Body of pancreas (tissue), 4 donors: ENCODE results near the gene TAS2R20. TPM values are rescaled to one million over a fixed set of nuclear protein-coding genes. Genes with fewer than 3 reads are reported as not detected.

Experiments
- ATAC-seq: fragments of 150-250 bp; one replicate; pipeline ENCODE4 v1.9.1; 2016
- DNase-seq, 4 donors: peaks; one replicate each; pipeline ENCODE4 v3.0.0-alpha.2; 2019
- H3K27ac ChIP-seq, 4 donors: fragments of 200-600 bp; sonication (generic); 1 replicate in 3 of 4; 2 replicates in 1 of 4; pipeline versions ENCODE4 v1.5.1 to v1.6.1; 2016 to 2019; ENCODE audit warnings: mild to moderate bottlenecking in 1 of 4, mixed read lengths in 1 of 4, moderate library complexity in 1 of 4
- H3K27me3 ChIP-seq, 2 donors: fragments of 200-600 bp; sonication (generic); one replicate each; pipeline ENCODE4 v1.6.0; 2016; ENCODE audit warnings: mild to moderate bottlenecking in 1 of 2
- H3K36me3 ChIP-seq, 2 donors: fragments of 200-600 bp; sonication (generic); replicated peaks in 1 of 2; 2 replicates each; pipeline ENCODE4 v1.5.1; 2016; ENCODE audit warnings: low read depth in 2 of 2; ENCODE audit not compliant: insufficient read depth in 1 of 2
- H3K4me1 ChIP-seq: fragments of 200-600 bp; sonication (generic); one replicate; pipeline ENCODE4 v1.6.0; 2016
- H3K4me3 ChIP-seq, 2 donors: fragments of 200-600 bp; sonication (generic); 1 replicate in 1 of 2; 2 replicates in 1 of 2; pipeline ENCODE4 v1.5.1; 2016 to 2019
- H3K9me3 ChIP-seq, 3 donors: fragments of 200-600 bp; sonication (generic); 1 replicate in 2 of 3; 2 replicates in 1 of 3; pipeline ENCODE4 v1.5.1; 2016
- CTCF ChIP-seq, 7 experiments: fragments of 450-650 bp in 4 of 7; fragments of 200-600 bp in 3 of 7; sonication (generic) in 3 of 7; IDR thresholded peaks; one replicate each; pipeline ENCODE4 v1.5.1; 2016 to 2019; ENCODE audit warnings: antibody characterized with exemption in 7 of 7
- POLR2A ChIP-seq, 3 donors: fragments of 450-650 bp; IDR thresholded peaks; one replicate each; pipeline ENCODE4 v1.6.1; 2016; ENCODE audit warnings: antibody characterized with exemption in 3 of 3, mild to moderate bottlenecking in 2 of 3
- WGBS, 2 donors: methylation state at CpG; one replicate each; pipeline ENCODE4 v1.1.5; 2017; 5-methylcytosine and 5-hydroxymethylcytosine counted together
- intact Hi-C: fragments of 100-400 bp; cut with DNase I; formaldehyde crosslinking; loops from one replicate; pipeline ENCODE4 v1.15.1; 2023
- total RNA-seq, 2 donors: library from RNA; depleted of rRNA; stranded (reverse); fragments of >200 nt; gene quantifications; one replicate each; pipeline ENCODE4 v1.1.0, GENCODE V29; 2016

Gene TAS2R20
- total RNA-seq, 2 donors from 2014 or later = 2.6 to 7.5 TPM

- H3K27ac ChIP-seq = no peak overlapping the region
These were observed 30.7 kb downstream of the TAS2R20 start for GRCh38 chr12:10967409-10967808.

GRCh38 chr12:10966314-10966713 lies 31.8 kb downstream of the TAS2R20 start:
- H3K27me3 ChIP-seq = no peaks in the 10 kb centered on the region
- intact Hi-C loops = no loop called here
- H3K9me3 ChIP-seq = no peaks in the 10 kb centered on the region
- TF ChIP-seq POLR2A (IDR thresholded peaks at IDR 0.05) (no peak), CTCF (IDR thresholded peaks at IDR 0.05) (no peak)
- no peak overlapping the region for H3K4me3 ChIP-seq
- DNase-seq (no peak), ATAC-seq (no peak)
- no peaks in the 10 kb centered on the region for H3K4me1 ChIP-seq
- H3K36me3 ChIP-seq = no peaks in the 10 kb centered on the region
- H3K27ac ChIP-seq = no peak overlapping the region

More at GRCh38 chr12:10967409-10967808, 30.7 kb downstream of the TAS2R20 start:
- no peak for TF ChIP-seq POLR2A (IDR thresholded peaks at IDR 0.05)
- no peak for TF ChIP-seq CTCF (IDR thresholded peaks at IDR 0.05)
- Histone ChIP-seq H3K4me3 (no peak overlapping the region), H3K36me3 (no peaks in the 10 kb centered on the region), H3K9me3 (no peaks in the 10 kb centered on the region), H3K4me1 (no peaks in the 10 kb centered on the region), H3K27me3 (no peaks in the 10 kb centered on the region)
- 77 to 78% methylated on average over 2 of the region's 2 CpGs for WGBS, 2 donors
- ATAC-seq (no peak), DNase-seq (no peak)
- intact Hi-C loops = no loop called here

- DNase-seq (no peak), ATAC-seq (no peak)
- H3K27ac ChIP-seq = no peak overlapping the region
- intact Hi-C loops = no loop called here
- H3K4me1 ChIP-seq = no peaks in the 10 kb centered on the region
- H3K27me3 ChIP-seq = no peaks in the 10 kb centered on the region
- WGBS, 2 donors = 96 to 100% methylated on average over 1 of the region's 1 CpG
- TF ChIP-seq CTCF (IDR thresholded peaks at IDR 0.05) = no peak
- TF ChIP-seq POLR2A (IDR thresholded peaks at IDR 0.05) = no peak
- no peaks in the 10 kb centered on the region for H3K9me3 ChIP-seq
- H3K36me3 ChIP-seq = no peaks in the 10 kb centered on the region
- H3K4me3 ChIP-seq = no peak overlapping the region
These were observed 32.6 kb downstream of the TAS2R20 start for GRCh38 chr12:10965476-10965875.

GRCh38 chr12:10960211-10960610 lies 37.9 kb downstream of the TAS2R20 start:
- no peak for DNase-seq
- no peak for ATAC-seq
- no peak overlapping the region for H3K27ac ChIP-seq
- no peak overlapping the region for H3K4me3 ChIP-seq
- no peaks in the 10 kb centered on the region for H3K4me1 ChIP-seq
- H3K36me3 ChIP-seq = no peaks in the 10 kb centered on the region
- H3K27me3 ChIP-seq = no peaks in the 10 kb centered on the region
- no peaks in the 10 kb centered on the region for H3K9me3 ChIP-seq
- intact Hi-C loops = no loop called here
- TF ChIP-seq POLR2A (IDR thresholded peaks at IDR 0.05) = no peak
- TF ChIP-seq CTCF (IDR thresholded peaks at IDR 0.05) = no peak
- 75 to 82% methylated on average over 4 of the region's 4 CpGs for WGBS, 2 donors

GRCh38 chr12:10959804-10960203 lies 38.3 kb downstream of the TAS2R20 start:
- 89 to 90% methylated on average over 2 of the region's 2 CpGs for WGBS, 2 donors

More at GRCh38 chr12:10959804-10960203, 38.3 kb downstream of the TAS2R20 start:
- intact Hi-C loops = no loop called here
- H3K27ac ChIP-seq = no peak overlapping the region
- H3K4me3 ChIP-seq = no peak overlapping the region
- H3K27me3 ChIP-seq = no peaks in the 10 kb centered on the region
- TF ChIP-seq CTCF (IDR thresholded peaks at IDR 0.05) (no peak), POLR2A (IDR thresholded peaks at IDR 0.05) (no peak)
- no peaks in the 10 kb centered on the region for H3K36me3 ChIP-seq
- no peak for DNase-seq
- no peaks in the 10 kb centered on the region for H3K4me1 ChIP-seq
- ATAC-seq = no peak
- no peaks in the 10 kb centered on the region for H3K9me3 ChIP-seq
